Ascending aorta (tissue), 2 donors: Measurements from ENCODE around the gene IGFN1. TPM values are rescaled to one million over a fixed set of nuclear protein-coding genes. Genes with fewer than 3 reads are reported as not detected.

ENCODE experiments used
- DNase-seq, 2 donors: peaks; one replicate each; pipeline ENCODE4 v3.0.0-alpha.2; 2019; ENCODE audit warnings: low spot score in 2 of 2
- H3K27ac ChIP-seq, 2 donors: fragments of 200-600 bp; sonication (generic); one replicate each; pipeline ENCODE4 v1.5.1; 2016 to 2017; ENCODE audit warnings: mild to moderate bottlenecking in 1 of 2
- H3K27me3 ChIP-seq: fragments of 200-600 bp; sonication (generic); one replicate; pipeline ENCODE4 v1.5.1; 2017
- H3K36me3 ChIP-seq, 2 donors: fragments of 200-600 bp; sonication (generic); one replicate each; pipeline ENCODE4 v1.5.1; 2016
- H3K4me1 ChIP-seq, 2 donors: fragments of 200-600 bp; sonication (generic); one replicate each; pipeline ENCODE4 v1.5.1; 2016 to 2017; ENCODE audit warnings: mild to moderate bottlenecking in 1 of 2
- H3K4me3 ChIP-seq, 2 donors: fragments of 200-600 bp; sonication (generic); one replicate each; pipeline ENCODE4 v1.5.1; 2016 to 2017; ENCODE audit warnings: mild to moderate bottlenecking in 1 of 2
- H3K9me3 ChIP-seq, 2 donors: fragments of 200-600 bp; sonication (generic); one replicate each; pipeline ENCODE4 v1.5.1; 2016
- intact Hi-C: fragments of 100-400 bp; cut with DNase I; formaldehyde crosslinking; loops from one replicate; pipeline ENCODE4 v1.15.1; 2023
- total RNA-seq: library from RNA; depleted of rRNA; stranded (reverse); fragments of >200 nt; gene quantifications from one replicate; pipeline ENCODE4 v1.1.0, GENCODE V29; 2016
- TF ChIP-seq, protein P1 (sequence below), 3 experiments: fragments of 200-600 bp in 2 of 3; fragments of 450-650 bp in 1 of 3; sonication (generic) in 2 of 3; IDR thresholded peaks; one replicate each; pipeline ENCODE4 v1.5.1; 2016 to 2019; ENCODE audit warnings: antibody characterized with exemption in 3 of 3, mild to moderate bottlenecking in 1 of 3, moderate library complexity in 1 of 3

Gene IGFN1
- total RNA-seq, 1 donor from 2014 or later, result not detected

DNA sequence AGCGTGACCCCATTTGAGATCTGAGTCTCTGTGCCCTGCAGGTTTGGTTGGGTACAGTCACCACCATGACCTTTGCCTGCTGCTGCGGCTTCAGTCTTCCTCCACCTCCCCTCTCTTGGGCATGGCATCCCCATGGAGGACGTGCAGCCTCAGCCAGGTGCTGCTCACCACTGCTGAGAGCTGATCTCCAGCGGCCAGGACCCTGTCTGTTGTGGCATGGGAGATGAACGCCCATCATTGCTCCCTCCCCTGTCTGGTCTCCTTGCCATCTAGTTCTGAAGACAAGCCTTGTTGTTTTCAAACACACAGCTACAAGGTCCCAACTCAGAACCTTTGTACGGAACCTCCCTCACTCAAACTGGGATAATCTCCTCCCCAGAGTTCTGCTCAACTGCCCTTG, 73.4 kb downstream of the IGFN1 start:
- intact Hi-C loops, result no loop called here
- Histone ChIP-seq H3K4me3 (no peak overlapping the region), H3K4me1 (no peaks in the 10 kb centered on the region), H3K27ac (no peak overlapping the region), H3K9me3 (no peaks in the 10 kb centered on the region), H3K36me3 (no peaks in the 10 kb centered on the region), H3K27me3 (peaks cover 4% of the 10 kb centered on the region)
- peak in 1 of 2 donors; percentile 19 for DNase-seq
- TF ChIP-seq, protein P1, sequence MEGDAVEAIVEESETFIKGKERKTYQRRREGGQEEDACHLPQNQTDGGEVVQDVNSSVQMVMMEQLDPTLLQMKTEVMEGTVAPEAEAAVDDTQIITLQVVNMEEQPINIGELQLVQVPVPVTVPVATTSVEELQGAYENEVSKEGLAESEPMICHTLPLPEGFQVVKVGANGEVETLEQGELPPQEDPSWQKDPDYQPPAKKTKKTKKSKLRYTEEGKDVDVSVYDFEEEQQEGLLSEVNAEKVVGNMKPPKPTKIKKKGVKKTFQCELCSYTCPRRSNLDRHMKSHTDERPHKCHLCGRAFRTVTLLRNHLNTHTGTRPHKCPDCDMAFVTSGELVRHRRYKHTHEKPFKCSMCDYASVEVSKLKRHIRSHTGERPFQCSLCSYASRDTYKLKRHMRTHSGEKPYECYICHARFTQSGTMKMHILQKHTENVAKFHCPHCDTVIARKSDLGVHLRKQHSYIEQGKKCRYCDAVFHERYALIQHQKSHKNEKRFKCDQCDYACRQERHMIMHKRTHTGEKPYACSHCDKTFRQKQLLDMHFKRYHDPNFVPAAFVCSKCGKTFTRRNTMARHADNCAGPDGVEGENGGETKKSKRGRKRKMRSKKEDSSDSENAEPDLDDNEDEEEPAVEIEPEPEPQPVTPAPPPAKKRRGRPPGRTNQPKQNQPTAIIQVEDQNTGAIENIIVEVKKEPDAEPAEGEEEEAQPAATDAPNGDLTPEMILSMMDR (IDR thresholded peaks at IDR 0.05), result no peak

DNA sequence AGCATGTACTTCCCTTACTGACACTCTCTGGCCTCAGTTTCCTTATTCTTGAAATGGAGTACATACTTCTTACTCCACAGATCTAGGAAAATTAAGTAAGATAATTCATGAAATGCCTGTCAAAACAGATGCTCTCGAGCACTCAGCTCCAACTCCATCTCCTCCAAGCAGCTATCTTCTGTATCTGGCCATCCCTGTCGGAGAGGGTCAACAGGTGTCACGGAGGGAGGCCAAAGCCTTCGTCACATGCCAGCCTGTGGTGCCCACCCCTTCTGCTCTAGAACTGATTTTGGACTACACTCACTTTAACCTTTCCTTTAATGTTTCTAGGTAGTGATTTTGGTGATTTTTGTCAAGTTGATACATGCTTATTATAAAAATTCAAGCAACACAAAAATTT, 73.9 kb downstream of the IGFN1 start:
- Histone ChIP-seq H3K4me3 (no peak overlapping the region), H3K36me3 (no peaks in the 10 kb centered on the region), H3K4me1 (no peaks in the 10 kb centered on the region), H3K27ac (no peak overlapping the region), H3K9me3 (no peaks in the 10 kb centered on the region), H3K27me3 (peaks cover 4% of the 10 kb centered on the region)
- TF ChIP-seq, protein P1 (IDR thresholded peaks at IDR 0.05), result no peak
- intact Hi-C loops, result no loop called here
- DNase-seq, result peak in 1 of 2 donors; percentile 19

DNA sequence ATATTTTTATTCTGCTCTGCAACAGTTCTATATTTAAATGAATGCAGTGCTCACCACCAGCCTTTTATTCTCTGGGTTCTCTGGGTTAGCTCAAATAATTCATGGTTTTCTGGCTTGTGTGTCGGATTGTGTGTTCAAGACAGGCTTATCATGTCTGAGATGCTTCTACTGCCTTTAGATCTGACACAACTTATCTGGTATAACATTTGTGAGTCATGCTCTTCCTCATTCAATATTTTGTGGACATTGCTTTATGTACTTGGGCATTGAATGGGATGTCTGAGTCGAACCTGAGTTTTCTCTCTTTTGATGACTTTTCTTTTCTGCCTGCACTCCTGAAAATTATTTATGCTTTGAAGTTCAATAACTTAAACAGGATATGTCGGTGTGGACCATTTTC, 75.1 kb downstream of the IGFN1 start:
- Histone ChIP-seq H3K27me3 (no peaks in the 10 kb centered on the region), H3K27ac (no peak overlapping the region), H3K9me3 (no peaks in the 10 kb centered on the region), H3K36me3 (no peaks in the 10 kb centered on the region), H3K4me3 (no peak overlapping the region), H3K4me1 (no peaks in the 10 kb centered on the region)
- TF ChIP-seq, protein P1 (IDR thresholded peaks at IDR 0.05), result no peak
- intact Hi-C loops, result no loop called here
- no peak for DNase-seq

DNA sequence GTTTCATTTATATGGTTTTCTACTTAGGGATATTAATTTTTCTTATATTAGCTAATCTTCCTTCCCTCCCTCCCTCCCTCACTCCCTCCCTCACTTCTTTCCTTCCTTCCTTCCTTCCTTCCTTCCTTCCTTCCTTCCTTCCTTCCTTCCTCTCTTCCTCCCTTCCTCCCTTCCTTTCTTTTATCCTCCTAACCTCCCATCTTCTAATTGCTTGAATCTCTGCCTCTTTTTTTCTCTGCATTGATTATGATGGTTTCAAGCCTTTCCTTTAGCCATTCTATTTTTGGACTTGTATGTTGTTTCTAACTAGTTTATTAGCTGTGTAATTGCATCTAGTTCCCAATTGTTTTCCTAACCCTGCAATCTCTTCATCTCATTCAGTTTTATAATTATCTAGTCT, 75.7 kb downstream of the IGFN1 start:
- Histone ChIP-seq H3K27me3 (no peaks in the 10 kb centered on the region), H3K4me3 (no peak overlapping the region), H3K4me1 (no peaks in the 10 kb centered on the region), H3K36me3 (no peaks in the 10 kb centered on the region), H3K27ac (no peak overlapping the region), H3K9me3 (no peaks in the 10 kb centered on the region)
- no peak for DNase-seq
- TF ChIP-seq, protein P1 (IDR thresholded peaks at IDR 0.05), result no peak
- intact Hi-C loops, result no loop called here

DNA sequence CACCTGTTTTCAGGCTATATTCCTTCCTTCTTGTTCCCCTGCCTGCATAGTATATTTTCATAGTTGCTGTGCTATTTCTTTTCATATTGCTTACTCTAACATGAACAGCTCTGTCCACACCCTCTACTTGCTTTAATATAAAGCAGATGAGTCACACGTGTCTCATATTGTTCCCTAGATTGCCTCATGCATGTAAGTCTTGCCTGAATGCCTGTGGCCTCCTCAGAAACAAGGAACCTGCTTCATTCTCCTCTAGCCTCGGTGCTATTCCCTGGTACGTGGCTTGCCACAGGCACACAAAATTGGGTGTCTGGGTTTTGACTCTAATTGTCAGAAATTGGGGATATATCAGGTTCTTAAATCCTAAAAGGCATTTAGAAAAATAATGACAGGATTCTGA, 76.2 kb downstream of the IGFN1 start:
- Histone ChIP-seq H3K36me3 (no peaks in the 10 kb centered on the region), H3K4me3 (no peak overlapping the region), H3K27me3 (no peaks in the 10 kb centered on the region), H3K9me3 (no peaks in the 10 kb centered on the region), H3K4me1 (no peaks in the 10 kb centered on the region), H3K27ac (no peak overlapping the region)
- intact Hi-C loops, result no loop called here
- peak in 1 of 2 donors; percentile 24 for DNase-seq
- TF ChIP-seq, protein P1 (IDR thresholded peaks at IDR 0.05), result no peak
